ENCODE measurements around the gene BMP6. TPM values are rescaled to one million over a fixed set of nuclear protein-coding genes. Genes with fewer than 3 reads are reported as not detected.

Gene BMP6
- total and polyA plus RNA-seq, 2 donors (not counting 3 experiments of a cell fraction or from before 2014, with no cell fraction given) = 221 to 276 TPM

DNA sequence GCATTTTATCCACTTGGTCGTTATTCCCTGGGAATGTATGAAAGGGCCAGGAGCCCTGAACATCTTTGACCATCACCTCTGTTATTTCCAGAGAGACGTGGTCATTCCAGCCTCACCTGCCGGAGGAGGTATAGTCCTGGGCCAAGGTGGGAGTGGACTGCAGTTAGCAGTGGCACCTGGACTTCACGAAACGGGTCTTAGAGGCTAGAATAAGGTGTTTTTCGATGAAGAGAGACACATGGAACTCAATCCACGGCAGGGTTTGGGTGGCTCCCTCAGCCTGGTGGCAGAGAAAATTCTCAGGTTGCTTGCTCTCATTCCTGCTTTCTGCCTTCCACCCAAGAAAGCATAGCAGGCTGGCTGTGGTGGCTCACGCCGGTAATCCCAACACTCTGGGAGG is 48.0 kb downstream of the BMP6 start:
- H3K79me2 ChIP-seq (ENCODE audit: control insufficient read depth, insufficient read depth, low read length) = peaks cover 100% of the 10 kb centered on the region
- dilution Hi-C loops (cut with MboI; ENCODE audit: extremely low pct_ligation_motif_present, low sequenced_read_pairs) = no loop called here
- H3K9me1 ChIP-seq (replicated peaks; ENCODE audit: control insufficient read depth, extremely low read depth, insufficient read depth, low read length) = no peaks in the 10 kb centered on the region
- H3K9me3 ChIP-seq (replicated peaks; ENCODE audit: control insufficient read depth, insufficient read depth, low read length) = no peaks in the 10 kb centered on the region
- H3K4me2 ChIP-seq (ENCODE audit: insufficient read depth, low read length) = no peak overlapping the region
- no peak overlapping the region for H3K9ac ChIP-seq (replicated peaks; ENCODE audit: extremely low read depth, insufficient read depth, low read length)
- FAIRE-seq = no peak
- H2AFZ ChIP-seq (ENCODE audit: low read depth, low read length) = no peak overlapping the region
- H3K4me1 ChIP-seq (ENCODE audit: control insufficient read depth, extremely low read depth, insufficient read depth, low read length) = peaks cover 44% of the 10 kb centered on the region
- TF ChIP-seq MYC (IDR thresholded peaks at IDR 0.05; ENCODE audit: low read depth, low read length) (no peak), JUN (IDR thresholded peaks at IDR 0.05; ENCODE audit: borderline replicate concordance, insufficient read depth, insufficient read length, low read depth) (no peak), MAX (IDR thresholded peaks at IDR 0.05; ENCODE audit: insufficient read depth, insufficient read length) (no peak), GATA2 (IDR thresholded peaks at IDR 0.05; ENCODE audit: insufficient read depth, insufficient read length, low read depth, low read length) (no peak), EZH2 (IDR thresholded peaks at IDR 0.05; ENCODE audit: borderline replicate concordance, low read depth, low read length, severe bottlenecking) (no peak), POLR2A (IDR thresholded peaks at IDR 0.05; ENCODE audit: low read depth, low read length) (no peak), CTCF (IDR thresholded peaks at IDR 0.05; ENCODE audit: extremely low read depth in 1 of 2, insufficient read depth in 1 of 2, low read depth in 1 of 2, low read length in 2 of 2) (no peak), FOS (IDR thresholded peaks at IDR 0.05; ENCODE audit: borderline replicate concordance, insufficient read depth, low read length) (no peak), POLR2AphosphoS5 (IDR thresholded peaks at IDR 0.05; ENCODE audit: insufficient read depth, low read depth, low read length) (no peak)
- intact Hi-C loops (cut with micrococcal nuclease) = no loop called here
- no TSS peak for BruUV-seq (replicated peaks)
- ChIA-PET CTCF (no interaction called here), POLR2A (no interaction called here)
- peaks cover 28% of the 10 kb centered on the region for H4K20me1 ChIP-seq (replicated peaks; ENCODE audit: control insufficient read depth, extremely low read depth, insufficient read depth, low read length)
- H3K27me3 ChIP-seq (ENCODE audit: control insufficient read depth in 2 of 2, insufficient read depth in 2 of 2, low read length in 2 of 2) = no peaks in the 10 kb centered on the region
- H3K4me3 ChIP-seq (replicated peaks in 1 of 3; ENCODE audit: insufficient read depth in 1 of 3, low read depth in 1 of 3, low read length in 3 of 3) = no peak overlapping the region
- no peak for DNase-seq (ENCODE audit: low read depth, low spot score)
- H3K36me3 ChIP-seq (ENCODE audit: control insufficient read depth in 2 of 2, extremely low read depth in 1 of 2, insufficient read depth in 2 of 2, low read length in 2 of 2) = peaks cover 18 to 31% of the 10 kb centered on the region in 2 experiments
- no peak overlapping the region for H3K27ac ChIP-seq (ENCODE audit: insufficient read depth, low read depth, low read length)

Data from endothelial cell of umbilical vein (primary cell).